Coronary artery (tissue), 2 donors: ENCODE measurements around the gene CPED1.
"Not testable (repeated sequence)": the region's sequence is repeated elsewhere in the genome, so short reads cannot be mapped to it uniquely, and the experiment has no call there.

ENCODE experiments used
- DNase-seq: peaks from one replicate; pipeline ENCODE4 v3.0.0-alpha.2; 2017; ENCODE audit warnings: low spot score
- H3K27ac ChIP-seq, 2 donors: fragments of 200-600 bp; sonication (generic); one replicate each; pipeline ENCODE4 v1.5.1; 2016 to 2019
- H3K4me3 ChIP-seq: fragments of 200-600 bp; sonication (generic); 2 replicates; pipeline ENCODE4 v1.5.1; 2016; ENCODE audit warnings: mild to moderate bottlenecking, moderate library complexity
- TF ChIP-seq, protein P1 (sequence below): fragments of 200-600 bp; sonication (generic); IDR thresholded peaks from one replicate; pipeline ENCODE4 v1.5.1; 2019; ENCODE audit warnings: antibody characterized with exemption

Gene CPED1

GRCh38 chr7:121061677-121062582 lies 73.4 kb downstream of the CPED1 start:
- TF ChIP-seq, protein P1, sequence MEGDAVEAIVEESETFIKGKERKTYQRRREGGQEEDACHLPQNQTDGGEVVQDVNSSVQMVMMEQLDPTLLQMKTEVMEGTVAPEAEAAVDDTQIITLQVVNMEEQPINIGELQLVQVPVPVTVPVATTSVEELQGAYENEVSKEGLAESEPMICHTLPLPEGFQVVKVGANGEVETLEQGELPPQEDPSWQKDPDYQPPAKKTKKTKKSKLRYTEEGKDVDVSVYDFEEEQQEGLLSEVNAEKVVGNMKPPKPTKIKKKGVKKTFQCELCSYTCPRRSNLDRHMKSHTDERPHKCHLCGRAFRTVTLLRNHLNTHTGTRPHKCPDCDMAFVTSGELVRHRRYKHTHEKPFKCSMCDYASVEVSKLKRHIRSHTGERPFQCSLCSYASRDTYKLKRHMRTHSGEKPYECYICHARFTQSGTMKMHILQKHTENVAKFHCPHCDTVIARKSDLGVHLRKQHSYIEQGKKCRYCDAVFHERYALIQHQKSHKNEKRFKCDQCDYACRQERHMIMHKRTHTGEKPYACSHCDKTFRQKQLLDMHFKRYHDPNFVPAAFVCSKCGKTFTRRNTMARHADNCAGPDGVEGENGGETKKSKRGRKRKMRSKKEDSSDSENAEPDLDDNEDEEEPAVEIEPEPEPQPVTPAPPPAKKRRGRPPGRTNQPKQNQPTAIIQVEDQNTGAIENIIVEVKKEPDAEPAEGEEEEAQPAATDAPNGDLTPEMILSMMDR = no peak
- H3K27ac ChIP-seq = peak overlapping the region in 1 of 2 donors; percentile 38
- H3K4me3 ChIP-seq = no peak overlapping the region
- no peak for DNase-seq

DNA sequence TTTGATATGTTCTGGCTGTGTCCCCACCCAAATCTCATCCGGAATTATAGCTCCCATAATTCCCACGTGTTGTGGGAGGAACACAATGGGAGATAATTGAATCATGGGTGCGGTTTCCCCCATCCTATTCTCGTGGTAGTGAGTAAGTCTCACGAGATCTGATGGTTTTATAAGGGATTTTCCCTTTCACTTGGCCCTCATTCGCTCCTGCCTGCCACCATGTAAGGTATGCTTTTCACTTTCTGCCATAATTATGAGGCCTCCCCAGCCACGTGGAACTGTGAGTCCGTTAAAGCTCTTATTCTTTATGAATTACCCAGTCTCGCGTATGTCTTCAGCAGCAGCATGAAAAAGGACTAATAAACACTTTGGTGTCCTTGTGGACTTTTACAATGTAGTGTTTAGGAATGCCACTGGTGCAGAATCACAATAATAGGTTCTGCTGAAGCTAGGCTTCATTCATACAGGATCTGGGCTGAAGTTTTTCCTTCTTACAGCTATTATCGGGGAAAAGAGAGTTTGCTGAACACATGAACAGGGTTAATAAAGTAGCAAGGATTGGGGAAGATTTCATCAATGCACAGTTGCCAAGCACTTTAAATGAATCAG lies 74.3 kb downstream of the CPED1 start:
- H3K4me3 ChIP-seq = no peak overlapping the region
- H3K27ac ChIP-seq = peak overlapping the region; percentile 38 to 42
- DNase-seq = no peak
- TF ChIP-seq, protein P1 = no peak

DNA sequence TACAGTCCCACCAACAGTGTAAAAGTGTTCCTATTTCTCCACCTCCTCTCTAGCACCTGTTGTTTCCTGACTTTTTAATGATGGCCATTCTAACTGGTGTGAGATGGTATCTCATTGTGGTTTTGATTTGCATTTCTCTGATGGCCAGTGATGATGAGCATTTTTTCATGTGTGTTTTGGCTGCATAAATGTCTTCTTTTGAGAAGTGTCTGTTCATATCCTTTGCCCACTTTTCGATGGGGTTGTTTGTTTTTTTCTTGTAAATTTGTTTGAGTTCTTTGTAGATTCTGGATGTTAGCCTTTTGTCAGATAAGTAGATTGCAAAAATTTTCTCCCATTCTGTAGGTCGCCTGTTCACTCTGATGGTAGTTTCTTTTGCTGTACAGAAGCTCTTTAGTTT lies 79.2 kb downstream of the CPED1 start:
- not testable (repeated sequence) for DNase-seq, H3K27ac ChIP-seq, H3K4me3 ChIP-seq

DNA sequence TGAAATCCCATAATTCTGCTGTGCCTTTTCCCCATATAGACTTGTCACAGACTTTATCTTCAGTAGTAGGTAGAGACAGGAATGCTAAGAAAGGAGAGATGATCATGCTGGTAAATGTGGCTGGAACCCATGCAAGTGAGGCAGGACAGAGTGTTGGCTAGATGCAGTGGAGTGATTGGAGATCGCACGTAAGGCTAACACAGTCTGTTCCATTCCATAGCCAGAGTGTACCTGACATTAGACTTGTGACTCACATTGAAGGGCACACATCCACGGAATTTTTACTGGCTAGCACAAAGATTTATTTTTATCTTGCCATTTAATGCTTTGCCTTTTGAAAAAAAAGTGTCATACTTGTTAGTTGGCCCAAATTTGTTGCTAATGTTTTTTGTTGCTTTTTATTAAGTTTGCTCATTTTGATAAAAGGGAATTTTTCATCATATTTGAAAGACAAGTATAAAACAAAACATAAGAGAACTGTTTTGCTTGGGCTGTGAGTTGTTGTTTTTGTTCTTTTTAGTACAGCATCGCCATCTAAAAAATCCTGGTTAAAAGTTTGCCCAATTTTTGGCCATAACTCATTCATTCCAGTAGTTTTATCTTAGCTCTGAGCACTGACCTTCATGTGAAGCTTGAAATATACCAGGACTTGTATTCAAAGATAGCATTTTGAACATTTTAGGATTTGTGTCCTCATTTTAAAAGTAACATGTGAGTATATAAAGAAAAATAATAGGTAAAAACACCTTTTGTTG lies 81.0 kb downstream of the CPED1 start:
- peak overlapping the region; percentile 31 for H3K4me3 ChIP-seq
- TF ChIP-seq, protein P1 = no peak
- DNase-seq = peak; percentile 80
- H3K27ac ChIP-seq = peak overlapping the region; percentile 81 to 87

GRCh38 chr7:121071132-121071531 lies 82.6 kb downstream of the CPED1 start:
- peak overlapping the region; percentile 76 to 81 for H3K27ac ChIP-seq

GRCh38 chr7:121071662-121072061 lies 83.2 kb downstream of the CPED1 start:
- no peak for DNase-seq

More at GRCh38 chr7:121071132-121071531, 82.6 kb downstream of the CPED1 start:
- no peak for DNase-seq
- H3K4me3 ChIP-seq = no peak overlapping the region
- TF ChIP-seq, protein P1 = no peak

More at GRCh38 chr7:121071662-121072061, 83.2 kb downstream of the CPED1 start:
- TF ChIP-seq, protein P1 = no peak
- Histone ChIP-seq H3K27ac (peak overlapping the region; percentile 76 to 81), H3K4me3 (no peak overlapping the region)
